ENCODE measurements around the gene AEBP2. TPM values are rescaled to one million over a fixed set of nuclear protein-coding genes. Genes with fewer than 3 reads are reported as not detected.
A peak's percentile ranks its signal among the peaks of the same experiment; 100 is the strongest.

The AEBP2 gene
- total and polyA plus RNA-seq, 2 donors (not counting 3 experiments of a cell fraction or from before 2014, with no cell fraction given) = 8.8 to 42.2 TPM

GRCh38 chr12:19409376-19409775, 29.9 kb upstream of the AEBP2 start:
- Histone ChIP-seq H3K4me2 (ENCODE audit: insufficient read depth, low read length) (no peak overlapping the region), H3K4me3 (replicated peaks in 1 of 3; ENCODE audit: insufficient read depth in 1 of 3, low read depth in 1 of 3, low read length in 3 of 3) (no peak overlapping the region), H4K20me1 (replicated peaks; ENCODE audit: control insufficient read depth, extremely low read depth, insufficient read depth, low read length) (no peaks in the 10 kb centered on the region), H3K27ac (ENCODE audit: insufficient read depth, low read depth, low read length) (no peak overlapping the region), H3K27me3 (ENCODE audit: control insufficient read depth in 2 of 2, insufficient read depth in 2 of 2, low read length in 2 of 2) (peaks cover 3 to 4% of the 10 kb centered on the region in 2 experiments), H3K9me1 (replicated peaks; ENCODE audit: control insufficient read depth, extremely low read depth, insufficient read depth, low read length) (no peaks in the 10 kb centered on the region), H3K9me3 (replicated peaks; ENCODE audit: control insufficient read depth, insufficient read depth, low read length) (no peaks in the 10 kb centered on the region), H3K36me3 (ENCODE audit: control insufficient read depth in 2 of 2, extremely low read depth in 1 of 2, insufficient read depth in 2 of 2, low read length in 2 of 2) (no peaks in the 10 kb centered on the region), H3K79me2 (ENCODE audit: control insufficient read depth, insufficient read depth, low read length) (no peaks in the 10 kb centered on the region), H3K9ac (replicated peaks; ENCODE audit: extremely low read depth, insufficient read depth, low read length) (no peak overlapping the region), H3K4me1 (ENCODE audit: control insufficient read depth, extremely low read depth, insufficient read depth, low read length) (no peaks in the 10 kb centered on the region), H2AFZ (ENCODE audit: low read depth, low read length) (no peak overlapping the region)
- FAIRE-seq (no peak), DNase-seq (ENCODE audit: low read depth, low spot score) (peak; percentile 65)
- POLR2A ChIA-PET = interaction anchor here (0.7 kb wide), 1 partner anchor 119 kb away, joined by 5 read pairs; no protein-coding TSS in a partner anchor
- CTCF ChIA-PET = interaction anchor here (0.9 kb wide), 1 partner anchor 18 kb away, joined by 3 read pairs; no protein-coding TSS in a partner anchor
- TF ChIP-seq JUN (IDR thresholded peaks at IDR 0.05; ENCODE audit: borderline replicate concordance, insufficient read depth, insufficient read length, low read depth) = no peak
- TF ChIP-seq FOS (IDR thresholded peaks at IDR 0.05; ENCODE audit: borderline replicate concordance, insufficient read depth, low read length) = no peak
- no peak for TF ChIP-seq MYC (IDR thresholded peaks at IDR 0.05; ENCODE audit: low read depth, low read length)
- TF ChIP-seq POLR2A (IDR thresholded peaks at IDR 0.05; ENCODE audit: low read depth, low read length) = no peak
- TF ChIP-seq, protein P1, sequence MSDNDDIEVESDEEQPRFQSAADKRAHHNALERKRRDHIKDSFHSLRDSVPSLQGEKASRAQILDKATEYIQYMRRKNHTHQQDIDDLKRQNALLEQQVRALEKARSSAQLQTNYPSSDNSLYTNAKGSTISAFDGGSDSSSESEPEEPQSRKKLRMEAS (IDR thresholded peaks at IDR 0.05; ENCODE audit: insufficient read depth, insufficient read length) = no peak
- TF ChIP-seq POLR2AphosphoS5 (IDR thresholded peaks at IDR 0.05; ENCODE audit: insufficient read depth, low read depth, low read length) = no peak
- TF ChIP-seq GATA2 (IDR thresholded peaks at IDR 0.05; ENCODE audit: insufficient read depth, insufficient read length, low read depth, low read length) = no peak
- TF ChIP-seq CTCF (IDR thresholded peaks at IDR 0.05; ENCODE audit: extremely low read depth in 1 of 2, insufficient read depth in 1 of 2, low read depth in 1 of 2, low read length in 2 of 2) = no peak
- TF ChIP-seq EZH2 (IDR thresholded peaks at IDR 0.05; ENCODE audit: borderline replicate concordance, low read depth, low read length, severe bottlenecking) = no peak
- intact Hi-C loops (cut with micrococcal nuclease) = no loop called here
- dilution Hi-C loops (cut with MboI; ENCODE audit: extremely low pct_ligation_motif_present, low sequenced_read_pairs) = no loop called here
- no TSS peak for BruUV-seq (replicated peaks)

All from endothelial cell of umbilical vein (primary cell).